Parathyroid adenoma (tissue), 2 donors: ENCODE measurements around the gene SMIM43.

Experiments
- H2AFZ ChIP-seq: fragments of 300-600 bp; sonication (generic); one replicate; pipeline ENCODE4 v1.7.0; 2017; ENCODE audit warnings: antibody characterized with exemption, mild to moderate bottlenecking
- H3K27ac ChIP-seq: fragments of 300-600 bp; sonication (generic); one replicate; pipeline ENCODE4 v1.7.0; 2017
- H3K27me3 ChIP-seq: fragments of 300-600 bp; sonication (generic); one replicate; pipeline ENCODE4 v1.7.0; 2017; ENCODE audit warnings: low read length; ENCODE audit not compliant: control insufficient read depth, insufficient read depth
- H3K36me3 ChIP-seq: fragments of 300-600 bp; sonication (generic); one replicate; pipeline ENCODE4 v1.7.0; 2017; ENCODE audit warnings: low read length; ENCODE audit not compliant: control insufficient read depth, insufficient read depth
- H3K4me1 ChIP-seq: fragments of 300-600 bp; sonication (generic); one replicate; pipeline ENCODE4 v1.7.0; 2017; ENCODE audit warnings: control low read depth
- H3K4me2 ChIP-seq: fragments of 300-600 bp; sonication (generic); one replicate; pipeline ENCODE4 v1.7.0; 2017; ENCODE audit warnings: low read length
- H3K4me3 ChIP-seq: fragments of 300-600 bp; sonication (generic); one replicate; pipeline ENCODE4 v1.7.0; 2017; ENCODE audit warnings: low read depth, low read length
- H3K79me2 ChIP-seq: fragments of 300-600 bp; sonication (generic); one replicate; pipeline ENCODE4 v1.7.0; 2017; ENCODE audit warnings: control low read depth
- H3K9ac ChIP-seq: fragments of 300-600 bp; sonication (generic); one replicate; pipeline ENCODE4 v1.7.0; 2017; ENCODE audit warnings: mild to moderate bottlenecking
- H3K9me3 ChIP-seq: fragments of 300-600 bp; sonication (generic); one replicate; pipeline ENCODE4 v1.7.0; 2017; ENCODE audit warnings: low read length; ENCODE audit not compliant: control insufficient read depth
- TF ChIP-seq, protein P1 (sequence below): fragments of 300-600 bp; sonication (generic); IDR thresholded peaks from one replicate; pipeline ENCODE4 v1.7.0; 2017; ENCODE audit warnings: antibody characterized with exemption, mild to moderate bottlenecking
- donor health status: primary hyperparathyroidism.

SMIM43 gene

DNA sequence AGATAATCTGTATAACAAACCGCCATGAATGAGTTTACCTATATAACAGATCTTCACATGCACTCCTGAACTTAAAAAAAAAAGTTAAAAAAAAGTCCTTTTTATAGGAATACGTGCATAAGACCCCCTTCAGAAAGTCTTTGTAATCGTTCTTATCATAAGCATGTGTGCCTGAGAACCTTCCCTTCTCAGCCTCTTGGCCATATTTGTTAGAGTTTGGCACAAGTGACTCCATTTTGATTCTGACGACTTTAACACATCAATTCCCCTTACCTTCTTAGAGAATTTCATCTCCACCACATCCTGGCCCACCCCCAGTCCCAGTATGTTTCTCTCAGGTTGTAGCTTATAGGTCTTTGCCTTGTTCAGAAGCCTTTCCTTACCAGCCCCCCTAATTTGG lies 52.2 kb downstream of the SMIM43 start:
- no peak overlapping the region for H3K27ac ChIP-seq
- TF ChIP-seq, protein P1, sequence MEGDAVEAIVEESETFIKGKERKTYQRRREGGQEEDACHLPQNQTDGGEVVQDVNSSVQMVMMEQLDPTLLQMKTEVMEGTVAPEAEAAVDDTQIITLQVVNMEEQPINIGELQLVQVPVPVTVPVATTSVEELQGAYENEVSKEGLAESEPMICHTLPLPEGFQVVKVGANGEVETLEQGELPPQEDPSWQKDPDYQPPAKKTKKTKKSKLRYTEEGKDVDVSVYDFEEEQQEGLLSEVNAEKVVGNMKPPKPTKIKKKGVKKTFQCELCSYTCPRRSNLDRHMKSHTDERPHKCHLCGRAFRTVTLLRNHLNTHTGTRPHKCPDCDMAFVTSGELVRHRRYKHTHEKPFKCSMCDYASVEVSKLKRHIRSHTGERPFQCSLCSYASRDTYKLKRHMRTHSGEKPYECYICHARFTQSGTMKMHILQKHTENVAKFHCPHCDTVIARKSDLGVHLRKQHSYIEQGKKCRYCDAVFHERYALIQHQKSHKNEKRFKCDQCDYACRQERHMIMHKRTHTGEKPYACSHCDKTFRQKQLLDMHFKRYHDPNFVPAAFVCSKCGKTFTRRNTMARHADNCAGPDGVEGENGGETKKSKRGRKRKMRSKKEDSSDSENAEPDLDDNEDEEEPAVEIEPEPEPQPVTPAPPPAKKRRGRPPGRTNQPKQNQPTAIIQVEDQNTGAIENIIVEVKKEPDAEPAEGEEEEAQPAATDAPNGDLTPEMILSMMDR, result no peak
- H3K4me3 ChIP-seq, result no peak overlapping the region
- no peaks in the 10 kb centered on the region for H3K27me3 ChIP-seq
- no peak overlapping the region for H3K4me2 ChIP-seq
- no peaks in the 10 kb centered on the region for H3K4me1 ChIP-seq
- no peak overlapping the region for H2AFZ ChIP-seq
- H3K9ac ChIP-seq, result no peak overlapping the region
- no peaks in the 10 kb centered on the region for H3K9me3 ChIP-seq
- H3K79me2 ChIP-seq, result no peaks in the 10 kb centered on the region
- no peaks in the 10 kb centered on the region for H3K36me3 ChIP-seq

DNA sequence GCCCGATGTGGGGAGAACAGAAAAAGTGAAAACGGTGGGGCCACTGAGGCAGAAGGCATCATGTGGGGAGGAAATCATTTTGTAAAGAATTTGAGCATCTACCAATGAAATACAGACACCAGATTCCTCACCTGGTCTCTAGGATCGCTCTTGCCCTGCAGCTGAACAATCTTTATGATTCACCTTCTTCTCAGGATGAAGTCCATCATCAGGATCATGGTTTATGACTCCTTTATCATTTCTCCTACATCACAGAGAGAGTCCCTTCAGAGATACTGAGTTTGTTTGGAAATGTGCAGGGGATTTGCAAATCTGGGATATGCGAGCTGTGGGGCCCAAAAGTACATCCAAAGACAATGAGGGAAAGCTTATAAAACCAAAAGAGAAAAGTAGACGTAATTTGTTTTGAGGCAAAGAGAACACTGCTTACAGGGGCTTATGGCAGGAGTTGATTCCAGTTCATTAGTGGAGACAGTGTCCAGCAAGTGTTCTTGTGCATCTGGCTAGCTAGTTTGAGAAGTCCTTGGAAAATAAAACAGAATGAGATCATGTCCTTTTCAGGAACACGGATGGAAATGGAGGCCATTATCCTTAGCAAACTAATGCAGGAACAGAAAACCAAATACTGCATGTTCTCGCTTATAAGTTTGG lies 52.8 kb downstream of the SMIM43 start:
- H3K36me3 ChIP-seq, result no peaks in the 10 kb centered on the region
- TF ChIP-seq, protein P1, result no peak
- H3K4me2 ChIP-seq, result no peak overlapping the region
- H3K4me3 ChIP-seq, result no peak overlapping the region
- no peaks in the 10 kb centered on the region for H3K9me3 ChIP-seq
- no peak overlapping the region for H3K9ac ChIP-seq
- no peaks in the 10 kb centered on the region for H3K4me1 ChIP-seq
- H3K79me2 ChIP-seq, result no peaks in the 10 kb centered on the region
- H2AFZ ChIP-seq, result no peak overlapping the region
- no peak overlapping the region for H3K27ac ChIP-seq
- no peaks in the 10 kb centered on the region for H3K27me3 ChIP-seq

DNA sequence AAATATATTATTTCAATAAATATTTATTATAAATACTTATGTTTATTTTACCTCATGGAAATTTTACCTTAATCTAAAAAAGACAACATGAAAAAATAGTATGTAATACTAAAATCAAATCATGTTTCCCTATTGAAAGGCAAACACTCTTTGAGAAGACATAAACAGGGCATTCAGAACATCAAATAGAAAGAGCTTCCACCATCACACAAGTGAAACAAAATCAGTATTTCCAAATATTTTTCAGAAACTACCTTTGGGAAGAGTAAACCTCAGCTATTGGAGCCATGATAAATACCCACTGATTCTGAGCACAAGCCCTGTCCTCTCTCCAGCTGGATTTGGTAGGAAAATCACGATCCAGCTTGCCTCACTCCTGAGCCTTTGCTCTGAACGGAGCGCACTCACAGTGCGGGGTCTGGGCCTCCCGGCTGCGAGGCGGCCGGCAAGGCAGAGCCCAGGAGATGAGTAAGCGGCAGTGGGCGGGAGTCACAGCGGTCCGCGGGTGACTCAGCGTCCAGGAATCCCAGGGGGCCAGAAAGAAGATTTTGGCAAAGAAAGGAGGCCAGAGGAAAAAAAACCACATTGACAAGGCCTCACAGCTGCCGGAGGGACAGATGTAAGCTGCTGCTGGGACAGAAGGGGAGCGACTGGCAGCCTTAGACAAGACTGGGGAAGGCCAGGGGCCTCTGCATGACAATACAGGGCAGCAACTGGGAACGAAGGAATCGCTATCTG lies 53.5 kb downstream of the SMIM43 start:
- Histone ChIP-seq H3K27me3 (no peaks in the 10 kb centered on the region), H3K9me3 (no peaks in the 10 kb centered on the region), H3K27ac (no peak overlapping the region), H3K4me1 (no peaks in the 10 kb centered on the region), H3K79me2 (no peaks in the 10 kb centered on the region), H2AFZ (peak overlapping the region; percentile 46), H3K4me2 (no peak overlapping the region), H3K36me3 (no peaks in the 10 kb centered on the region), H3K9ac (no peak overlapping the region), H3K4me3 (no peak overlapping the region)
- TF ChIP-seq, protein P1, result no peak

DNA sequence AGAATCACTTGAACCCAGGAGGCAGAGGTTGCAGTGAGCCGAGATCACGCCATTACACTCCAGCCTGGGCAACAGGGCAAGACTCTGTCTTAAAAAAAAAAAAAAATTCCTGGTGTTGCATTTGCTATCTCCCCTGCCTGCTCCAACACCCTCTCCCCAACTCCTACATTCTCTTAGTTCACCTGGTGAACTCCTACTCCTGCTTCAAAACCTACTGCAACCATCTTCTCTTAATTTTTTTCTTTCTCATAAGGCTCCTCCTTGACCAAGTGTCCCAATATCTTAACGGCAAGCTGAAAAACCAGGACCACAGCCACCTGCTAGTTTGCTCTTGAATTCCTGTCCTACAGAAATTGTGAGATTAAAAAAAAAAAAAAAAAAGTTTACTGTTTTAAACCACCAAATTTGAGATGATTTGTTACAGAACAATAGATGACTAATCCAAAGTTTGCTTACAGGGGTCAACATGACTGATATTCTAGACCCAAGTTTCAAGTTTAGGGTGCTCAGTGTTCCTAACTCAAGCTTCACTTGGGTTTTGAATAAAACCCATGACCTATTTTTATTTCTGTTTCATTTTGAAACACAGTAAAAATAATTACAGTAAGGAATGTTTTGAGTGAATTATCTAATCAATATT lies 55.1 kb downstream of the SMIM43 start:
- Histone ChIP-seq H2AFZ (no peak overlapping the region), H3K4me3 (no peak overlapping the region), H3K9ac (no peak overlapping the region), H3K4me2 (no peak overlapping the region), H3K27ac (no peak overlapping the region), H3K36me3 (no peaks in the 10 kb centered on the region), H3K9me3 (no peaks in the 10 kb centered on the region), H3K79me2 (no peaks in the 10 kb centered on the region), H3K27me3 (no peaks in the 10 kb centered on the region), H3K4me1 (no peaks in the 10 kb centered on the region)
- TF ChIP-seq, protein P1, result no peak
